B cell (primary cell): ENCODE results near the gene MID1IP1. TPM values are rescaled to one million over a fixed set of nuclear protein-coding genes. Genes with fewer than 3 reads are reported as not detected.

Source experiments
- polyA plus RNA-seq: library from polyadenylated mRNA; depleted of rRNA; stranded (reverse); fragments of >200 nt; gene quantifications from 2 replicates; pipeline ENCODE4 v1.2.3, GENCODE V29; 2012
- total RNA-seq, 2 donors: library from RNA; stranded (reverse); fragments of 120-200 nt in 1 of 2; gene quantifications; 1 replicate in 1 of 2; 2 replicates in 1 of 2; pipeline versions ENCODE4 v1.2.3 to v1.2.4, GENCODE V29; 2013 to 2022

The MID1IP1 gene
- total and polyA plus RNA-seq, 2 donors (not counting 1 experiment from before 2014, with no cell fraction given), result 28.2 to 46.2 TPM

Other genes with a start within 250 kb of the MID1IP1 start
- 0.32 TPM in 1 of 2 replicates, not detected in the other for gene TSPAN7, start 239.9 kb upstream of the MID1IP1 start, total RNA-seq
- gene TSPAN7, start 239.9 kb upstream of the MID1IP1 start, polyA plus RNA-seq, result 0.07 TPM in 2 replicates